Measurements from ENCODE around the gene HNRNPA3.
A peak's percentile ranks its signal among the peaks of the same experiment; 100 is the strongest.
"Not testable (repeated sequence)": the region's sequence is repeated elsewhere in the genome, so short reads cannot be mapped to it uniquely, and the experiment has no call there.

Gene HNRNPA3

GRCh38 chr2:177261116-177262060 lies 48.8 kb downstream of the HNRNPA3 start:
- H3K27ac Mint-ChIP-seq, result peak overlapping the region; percentile 87

GRCh38 chr2:177262092-177262491 lies 49.5 kb downstream of the HNRNPA3 start:
- no peak for DNase-seq (ENCODE audit: low spot score)
- Mint-ChIP-seq H3K4me1 (ENCODE audit: low read depth) (peaks cover 52% of the 10 kb centered on the region), H3K9me3 (peaks cover 8% of the 10 kb centered on the region), H3K36me3 (ENCODE audit: low read depth) (peaks cover 46% of the 10 kb centered on the region), H3K4me3 (peak overlapping the region; percentile 85), H3K27ac (peak overlapping the region; percentile 87), H3K27me3 (ENCODE audit: low read depth) (no peaks in the 10 kb centered on the region)

More at GRCh38 chr2:177261116-177262060, 48.8 kb downstream of the HNRNPA3 start:
- Mint-ChIP-seq H3K36me3 (ENCODE audit: low read depth) (peaks cover 49% of the 10 kb centered on the region), H3K27me3 (ENCODE audit: low read depth) (no peaks in the 10 kb centered on the region), H3K4me3 (peak overlapping the region; percentile 85), H3K9me3 (peaks cover 8% of the 10 kb centered on the region), H3K4me1 (ENCODE audit: low read depth) (peaks cover 46% of the 10 kb centered on the region)
- DNase-seq (ENCODE audit: low spot score), result no peak

GRCh38 chr2:177262958-177263450 lies 50.4 kb downstream of the HNRNPA3 start:
- no peak for DNase-seq (ENCODE audit: low spot score)
- Mint-ChIP-seq H3K27ac (peak overlapping the region; percentile 87), H3K9me3 (peaks cover 8% of the 10 kb centered on the region), H3K27me3 (ENCODE audit: low read depth) (no peaks in the 10 kb centered on the region), H3K4me3 (peak overlapping the region; percentile 85), H3K36me3 (ENCODE audit: low read depth) (peaks cover 38% of the 10 kb centered on the region), H3K4me1 (ENCODE audit: low read depth) (peaks cover 55% of the 10 kb centered on the region)

- peaks cover 33% of the 10 kb centered on the region for H3K36me3 Mint-ChIP-seq (ENCODE audit: low read depth)
- peak overlapping the region; percentile 85 for H3K4me3 Mint-ChIP-seq
Observed at GRCh38 chr2:177263451-177264208, 51.0 kb downstream of the HNRNPA3 start.

GRCh38 chr2:177264209-177264692 lies 51.7 kb downstream of the HNRNPA3 start:
- H3K36me3 Mint-ChIP-seq (ENCODE audit: low read depth), result peaks cover 27% of the 10 kb centered on the region
- no peaks in the 10 kb centered on the region for H3K27me3 Mint-ChIP-seq (ENCODE audit: low read depth)
- DNase-seq (ENCODE audit: low spot score), result no peak
- peaks cover 51% of the 10 kb centered on the region for H3K4me1 Mint-ChIP-seq (ENCODE audit: low read depth)
- no peaks in the 10 kb centered on the region for H3K9me3 Mint-ChIP-seq
- H3K27ac Mint-ChIP-seq, result peak overlapping the region; percentile 62
- peak overlapping the region; percentile 21 for H3K4me3 Mint-ChIP-seq

More at GRCh38 chr2:177263451-177264208, 51.0 kb downstream of the HNRNPA3 start:
- peaks cover 54% of the 10 kb centered on the region for H3K4me1 Mint-ChIP-seq (ENCODE audit: low read depth)
- peak overlapping the region; percentile 87 for H3K27ac Mint-ChIP-seq
- H3K27me3 Mint-ChIP-seq (ENCODE audit: low read depth), result no peaks in the 10 kb centered on the region
- peak; percentile 95 for DNase-seq (ENCODE audit: low spot score)
- H3K9me3 Mint-ChIP-seq, result peaks cover 1% of the 10 kb centered on the region

GRCh38 chr2:177264693-177265587 lies 52.3 kb downstream of the HNRNPA3 start, which contains the start of gene NFE2L2:
NFE2L2 (minus strand) TSS chr2:177264727; CDS start chr2:177264576, 151 bp downstream.
- H3K27me3 Mint-ChIP-seq (ENCODE audit: low read depth), result no peaks in the 10 kb centered on the region
- DNase-seq (ENCODE audit: low spot score), result peak; percentile 98
- peak within 1 kb of the TSS; percentile 94 for H3K4me3 Mint-ChIP-seq
- H3K4me1 Mint-ChIP-seq (ENCODE audit: low read depth), result peaks cover 57% of the 10 kb centered on the region
- peaks cover 26% of the 10 kb centered on the region for H3K36me3 Mint-ChIP-seq (ENCODE audit: low read depth)
- H3K27ac Mint-ChIP-seq, result peak within 1 kb of the TSS; percentile 99
- no peaks in the 10 kb centered on the region for H3K9me3 Mint-ChIP-seq

GRCh38 chr2:177265824-177266817 lies 53.5 kb downstream of the HNRNPA3 start:
- peaks cover 56% of the 10 kb centered on the region for H3K4me1 Mint-ChIP-seq (ENCODE audit: low read depth)
- DNase-seq (ENCODE audit: low spot score), result no peak

GRCh38 chr2:177266955-177267354 lies 54.4 kb downstream of the HNRNPA3 start:
- peaks cover 51% of the 10 kb centered on the region for H3K4me1 Mint-ChIP-seq (ENCODE audit: low read depth)
- H3K4me3 Mint-ChIP-seq, result peak overlapping the region; percentile 94
- peaks cover 13% of the 10 kb centered on the region for H3K36me3 Mint-ChIP-seq (ENCODE audit: low read depth)
- H3K27me3 Mint-ChIP-seq (ENCODE audit: low read depth); H3K9me3 Mint-ChIP-seq; DNase-seq (ENCODE audit: low spot score): not testable (repeated sequence)
- H3K27ac Mint-ChIP-seq, result peak overlapping the region; percentile 99

More at GRCh38 chr2:177265824-177266817, 53.5 kb downstream of the HNRNPA3 start:
- Mint-ChIP-seq H3K27me3 (ENCODE audit: low read depth) (no peaks in the 10 kb centered on the region), H3K36me3 (ENCODE audit: low read depth) (peaks cover 18% of the 10 kb centered on the region), H3K27ac (peak overlapping the region; percentile 99), H3K4me3 (peak overlapping the region; percentile 94), H3K9me3 (no peaks in the 10 kb centered on the region)

- Mint-ChIP-seq H3K4me3 (no peak overlapping the region), H3K4me1 (ENCODE audit: low read depth) (peaks cover 56% of the 10 kb centered on the region), H3K27ac (no peak overlapping the region), H3K36me3 (ENCODE audit: low read depth) (peaks cover 2% of the 10 kb centered on the region), H3K9me3 (no peaks in the 10 kb centered on the region), H3K27me3 (ENCODE audit: low read depth) (no peaks in the 10 kb centered on the region)
- no peak for DNase-seq (ENCODE audit: low spot score)
Observed at GRCh38 chr2:177268187-177268871, 55.7 kb downstream of the HNRNPA3 start.

- Mint-ChIP-seq H3K4me3 (no peak overlapping the region), H3K27ac (no peak overlapping the region), H3K36me3 (ENCODE audit: low read depth) (peaks cover 2% of the 10 kb centered on the region), H3K9me3 (no peaks in the 10 kb centered on the region), H3K4me1 (ENCODE audit: low read depth) (peaks cover 59% of the 10 kb centered on the region), H3K27me3 (ENCODE audit: low read depth) (no peaks in the 10 kb centered on the region)
- no peak for DNase-seq (ENCODE audit: low spot score)
Observed at GRCh38 chr2:177268901-177269300, 56.3 kb downstream of the HNRNPA3 start.

- Mint-ChIP-seq H3K9me3 (no peaks in the 10 kb centered on the region), H3K36me3 (ENCODE audit: low read depth) (peaks cover 2% of the 10 kb centered on the region), H3K4me3 (no peak overlapping the region), H3K27me3 (ENCODE audit: low read depth) (no peaks in the 10 kb centered on the region), H3K27ac (no peak overlapping the region), H3K4me1 (ENCODE audit: low read depth) (peaks cover 55% of the 10 kb centered on the region)
- DNase-seq (ENCODE audit: low spot score), result no peak
Observed at GRCh38 chr2:177270531-177270930, 57.9 kb downstream of the HNRNPA3 start.

All from T-helper 2 cell treated with Interferon-gamma antibody and Interleukin-4, amounts not matched to agents 5 μg/mL and 100 μg/mL, for 36 hours (primary cell).